GM18526 (cell line): ENCODE measurements around the gene SATB1.

Experiments used
- POLR2A ChIP-seq: IDR thresholded peaks from 3 replicates; pipeline ENCODE4 v1.6.1; 2011; ENCODE audit not compliant: insufficient read length; ENCODE audit errors: extremely low read depth

Gene SATB1

DNA sequence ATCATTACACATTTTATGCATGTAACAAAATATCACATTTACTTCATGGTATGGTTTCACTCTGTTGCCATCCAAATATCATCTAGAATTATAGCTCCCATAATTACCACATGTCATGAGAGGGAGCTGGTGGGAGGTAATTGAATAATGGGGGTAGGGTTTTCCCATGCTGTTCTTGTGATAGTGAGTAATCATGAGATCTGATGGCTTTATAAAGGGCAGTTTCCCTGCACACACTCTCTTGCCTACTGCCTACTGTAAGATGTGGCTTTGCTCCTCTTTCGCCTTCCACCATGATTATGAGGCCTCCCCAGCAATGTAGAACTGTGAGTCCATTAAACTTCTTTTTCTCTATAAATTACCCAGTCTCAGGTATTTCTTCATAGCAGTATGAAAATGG is 123.4 kb downstream of the SATB1 start:
- TF ChIP-seq POLR2A, result no peak

DNA sequence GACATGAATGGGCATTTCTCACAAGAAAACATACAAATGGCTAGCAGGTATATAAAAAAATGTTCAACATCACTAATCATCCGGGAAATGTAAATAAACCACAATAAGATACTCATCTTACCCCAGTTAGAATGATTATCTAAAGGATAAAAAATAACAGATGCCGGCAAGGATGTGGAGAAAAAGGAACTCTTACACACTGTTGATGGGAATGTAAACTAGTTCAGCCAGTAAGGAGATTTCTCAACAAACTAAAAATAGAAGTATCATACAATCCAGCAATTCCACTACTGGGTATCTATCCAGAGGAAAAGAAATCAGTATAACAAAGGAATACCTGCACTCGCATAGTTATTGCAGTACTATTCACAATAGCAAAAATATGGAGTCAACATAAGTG is 124.2 kb downstream of the SATB1 start:
- TF ChIP-seq POLR2A, result no peak

DNA sequence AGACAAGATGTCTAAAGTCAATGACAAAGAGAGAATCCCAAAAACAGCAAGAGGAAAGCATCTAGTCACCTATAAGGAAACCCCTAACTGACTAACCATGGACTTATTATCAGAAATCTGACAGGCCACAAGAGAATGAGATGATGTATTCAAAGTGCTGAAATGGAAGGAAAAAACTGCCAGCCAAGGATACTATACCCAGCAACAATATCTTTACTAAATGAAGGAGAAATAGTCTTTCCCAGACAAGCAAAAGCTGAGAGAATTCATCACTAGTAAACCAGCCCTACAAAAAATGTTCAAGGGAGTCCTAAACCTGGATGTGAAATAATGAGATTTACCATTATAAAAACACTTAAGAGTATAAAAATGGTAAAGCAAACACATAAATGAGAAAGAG is 128.0 kb downstream of the SATB1 start:
- no peak for TF ChIP-seq POLR2A
